A549 (cell line): ENCODE results near the gene SLC47A2. TPM values are rescaled to one million over a fixed set of nuclear protein-coding genes. Genes with fewer than 3 reads are reported as not detected.

Experiments used
- ATAC-seq, 2 experiments: fragments of 200-7000 bp in 1 of 2; fragments of >200 bp in 1 of 2; cut with Nextera tagmentation in 1 of 2; cut with Tn5 transposase in 1 of 2; 3 replicates each; pipeline versions ENCODE4 v1.8.0 to v1.9.1; 2018 to 2020; ENCODE audit warnings: mild to moderate bottlenecking in 1 of 2, moderate library complexity in 1 of 2
- CTCF ChIA-PET: fragments of 300-600 bp; sonication (Branson Sonifier 250); formaldehyde crosslinking; extraction: SDS; loops from one replicate; lab custom pipeline; 2021; ENCODE audit warnings: antibody characterized with exemption, inconsistent platforms; lab: Yijun Ruan, JAX
- POLR2A ChIA-PET: fragments of 350-600 bp; formaldehyde crosslinking; extraction: SDS; loops from one replicate; lab custom pipeline; 2021; ENCODE audit warnings: antibody characterized with exemption, inconsistent platforms; lab: Yijun Ruan, JAX
- DNase-seq, 2 experiments: peaks; one replicate each; pipeline versions ENCODE4 v3.0.0 to v3.0.0-alpha.2; 2011 to 2016; ENCODE audit warnings: low read depth in 1 of 2, low spot score in 1 of 2
- FAIRE-seq: peaks from 2 replicates; lab custom pipeline; 2011; peaks lifted over from hg19 to GRCh38; lab: Jason Lieb, UNC
- H3K27ac ChIP-seq, 2 experiments: fragments of >200 bp; sonication (Bioruptor Twin); formaldehyde crosslinking; 3 replicates each; pipeline ENCODE4 v1.5.1; 2016 to 2017
- H3K4me1 ChIP-seq: fragments of >200 bp; sonication (Bioruptor Twin); formaldehyde crosslinking; 3 replicates; pipeline ENCODE4 v1.6.1; 2016
- H3K4me2 ChIP-seq: fragments of >200 bp; sonication (Bioruptor Twin); formaldehyde crosslinking; 3 replicates; pipeline ENCODE4 v1.6.1; 2016
- H3K4me3 ChIP-seq: fragments of >200 bp; sonication (Bioruptor Twin); formaldehyde crosslinking; 3 replicates; pipeline ENCODE4 v1.5.1; 2016
- H3K9me3 ChIP-seq: fragments of >200 bp; sonication (Bioruptor Twin); formaldehyde crosslinking; 3 replicates; pipeline ENCODE4 v1.6.1; 2016
- ATOH8 ChIP-seq: fragments of 250-450 bp; sonication (Bioruptor Pico); IDR thresholded peaks from 2 replicates; pipeline ENCODE4 v1.5.0; 2020; ENCODE audit warnings: low read depth, mild to moderate bottlenecking, moderate library complexity
- BCL3 ChIP-seq: fragments of >200 bp; sonication (Bioruptor Twin); formaldehyde crosslinking; IDR thresholded peaks from 3 replicates; pipeline ENCODE4 v1.6.1; 2016
- CBX2 ChIP-seq: fragments of 200-600 bp; sonication (generic); IDR thresholded peaks from 2 replicates; pipeline ENCODE4 v1.6.1; 2016; ENCODE audit warnings: low read depth, mild to moderate bottlenecking, borderline replicate concordance
- CBX8 ChIP-seq: fragments of 200-600 bp; sonication (generic); IDR thresholded peaks from 2 replicates; pipeline ENCODE4 v1.6.1; 2016
- CHD2 ChIP-seq: fragments of 150-350 bp; IDR thresholded peaks from 2 replicates; pipeline ENCODE4 v1.6.1; 2014; ENCODE audit warnings: low read length; ENCODE audit not compliant: partially characterized antibody
- CHD4 ChIP-seq: fragments of 200-600 bp; sonication (generic); IDR thresholded peaks from 2 replicates; pipeline ENCODE4 v1.6.1; 2016; ENCODE audit warnings: antibody characterized with exemption, mild to moderate bottlenecking, borderline replicate concordance
- CTCF ChIP-seq: fragments of >200 bp; sonication (Bioruptor Twin); formaldehyde crosslinking; IDR thresholded peaks from 3 replicates; pipeline ENCODE4 v1.5.1; 2016
- EHMT2 ChIP-seq: fragments of 200-600 bp; sonication (generic); IDR thresholded peaks from 2 replicates; pipeline ENCODE4 v1.6.1; 2016; ENCODE audit warnings: antibody characterized with exemption, low read depth, mild to moderate bottlenecking, moderate library complexity
- ESRRA ChIP-seq: fragments of 150-350 bp; IDR thresholded peaks from 2 replicates; pipeline ENCODE4 v1.6.1; 2014; ENCODE audit warnings: mild to moderate bottlenecking, low read length, borderline replicate concordance
- FOSB ChIP-seq: fragments of 250-450 bp; sonication (Bioruptor Pico); IDR thresholded peaks from 2 replicates; pipeline ENCODE4 v1.5.0; 2020; ENCODE audit warnings: mild to moderate bottlenecking, moderate library complexity
- FOXS1 ChIP-seq: fragments of 250-450 bp; sonication (Bioruptor Pico); IDR thresholded peaks from 2 replicates; pipeline ENCODE4 v1.5.0; 2020; ENCODE audit warnings: mild to moderate bottlenecking, moderate library complexity
- HEYL ChIP-seq: fragments of 250-450 bp; sonication (Bioruptor Pico); IDR thresholded peaks from 2 replicates; pipeline ENCODE4 v1.8.0; 2021; ENCODE audit warnings: mild to moderate bottlenecking, moderate library complexity
- HMGXB4 ChIP-seq: fragments of 250-450 bp; sonication (Bioruptor Pico); IDR thresholded peaks from 2 replicates; pipeline ENCODE4 v1.5.0; 2021; ENCODE audit warnings: mild to moderate bottlenecking, moderate library complexity, borderline replicate concordance
- HOXA7 ChIP-seq: fragments of 250-450 bp; sonication (Bioruptor Pico); IDR thresholded peaks from 2 replicates; pipeline ENCODE4 v1.5.0; 2020; ENCODE audit warnings: mild to moderate bottlenecking, moderate library complexity
- HOXB13 ChIP-seq: fragments of 250-450 bp; sonication (Bioruptor Pico); IDR thresholded peaks from 2 replicates; pipeline ENCODE4 v1.5.0; 2020; ENCODE audit warnings: low read depth, mild to moderate bottlenecking, moderate library complexity
- KDM5A ChIP-seq: fragments of 200-600 bp; sonication (generic); IDR thresholded peaks from 2 replicates; pipeline ENCODE4 v1.6.1; 2016; ENCODE audit warnings: antibody characterized with exemption, mild to moderate bottlenecking
- MAFK ChIP-seq: fragments of 450-650 bp; IDR thresholded peaks from 2 replicates; pipeline ENCODE4 v1.6.1; 2014; ENCODE audit not compliant: partially characterized antibody
- MYC ChIP-seq: IDR thresholded peaks from 2 replicates; pipeline ENCODE4 v1.6.1; 2012; ENCODE audit warnings: mild to moderate bottlenecking, inconsistent platforms, low read length, improper control_type of control experiment, borderline replicate concordance
- NFE2L2 ChIP-seq: fragments of 150-350 bp; conservative IDR thresholded peaks from 2 replicates; pipeline ENCODE4 v1.6.1; 2014; ENCODE audit warnings: low read length
- NPAS2 ChIP-seq: fragments of 250-450 bp; sonication (Bioruptor Pico); IDR thresholded peaks from 2 replicates; pipeline ENCODE4 v1.8.0; 2022; ENCODE audit warnings: mild to moderate bottlenecking, moderate library complexity, borderline replicate concordance
- NR3C1 ChIP-seq: fragments of >200 bp; sonication (Bioruptor Twin); formaldehyde crosslinking; IDR thresholded peaks from 3 replicates; pipeline ENCODE4 v1.6.1; 2017
- PHF8 ChIP-seq: fragments of 200-600 bp; sonication (generic); IDR thresholded peaks from 2 replicates; pipeline ENCODE4 v1.6.1; 2016; ENCODE audit warnings: low read depth, mild to moderate bottlenecking, antibody characterized with exemption, moderate library complexity, borderline replicate concordance
- POLR2A ChIP-seq: IDR thresholded peaks from 2 replicates; pipeline ENCODE4 v1.6.1; 2012; ENCODE audit warnings: mild to moderate bottlenecking, low read length
- POLR2AphosphoS2 ChIP-seq: conservative IDR thresholded peaks from 2 replicates; pipeline ENCODE4 v1.6.1; 2012; ENCODE audit warnings: low read length, improper control_type of control experiment, inconsistent platforms
- RARB ChIP-seq: fragments of 250-450 bp; sonication (Bioruptor Pico); IDR thresholded peaks from 2 replicates; pipeline ENCODE4 v1.8.0; 2021; ENCODE audit warnings: mild to moderate bottlenecking, moderate library complexity
- REST ChIP-seq: fragments of 200-600 bp; sonication (generic); IDR thresholded peaks from 2 replicates; pipeline ENCODE4 v1.6.1; 2016; ENCODE audit warnings: antibody characterized with exemption, mild to moderate bottlenecking, moderate library complexity
- RFX5 ChIP-seq: fragments of 450-650 bp; IDR thresholded peaks from 2 replicates; pipeline ENCODE4 v1.7.1; 2014; ENCODE audit warnings: antibody characterized with exemption, mild to moderate bottlenecking, moderate library complexity
- RNF2 ChIP-seq: fragments of 200-600 bp; sonication (generic); IDR thresholded peaks from 2 replicates; pipeline ENCODE4 v1.6.1; 2016; ENCODE audit warnings: low read depth, mild to moderate bottlenecking, antibody characterized with exemption, moderate library complexity, borderline replicate concordance
- USF2 ChIP-seq: fragments of 450-650 bp; IDR thresholded peaks from 2 replicates; pipeline ENCODE4 v1.6.1; 2014; ENCODE audit warnings: antibody characterized with exemption
- ZFP36 ChIP-seq: fragments of 450-650 bp; IDR thresholded peaks from 2 replicates; pipeline ENCODE4 v1.6.1; 2014; ENCODE audit warnings: borderline replicate concordance; ENCODE audit not compliant: partially characterized antibody
- ZNF302 ChIP-seq: fragments of 250-450 bp; sonication (Bioruptor Pico); IDR thresholded peaks from 2 replicates; pipeline ENCODE4 v1.9.0; 2021; ENCODE audit warnings: inconsistent platforms, mild to moderate bottlenecking, moderate library complexity
- WGBS: methylation state at CpG from one replicate; pipeline ENCODE4 v1.1.6; 2017; ENCODE audit errors: missing lambda C conversion rate; 5-methylcytosine and 5-hydroxymethylcytosine counted together
- polyA plus RNA-seq, 4 experiments: library from polyadenylated mRNA; depleted of rRNA in 3 of 4; stranded (reverse); fragments of >200 nt; fragmentation: RNase III in 1 of 4; extraction: RNeasy Plus Mini Kit Qiagen cat#74134 plus additional on column Dnase treatment in 1 of 4; gene quantifications; 2 replicates in 3 of 4; 3 replicates in 1 of 4; pipeline ENCODE4 v1.2.3, GENCODE V29; 2011 to 2017

Gene SLC47A2
- polyA plus RNA-seq, 2 of the 4 experiments (the other 2 are of a cell fraction), result 0.13 to 0.27 TPM

GRCh38 chr17:19746517-19746916 lies 30.1 kb upstream of the SLC47A2 start:
- Histone ChIP-seq H3K4me3 (peak overlapping the region; percentile 53), H3K4me2 (peak overlapping the region; percentile 90), H3K27ac (peak overlapping the region; percentile 98 to 100), H3K4me1 (peaks cover 93% of the 10 kb centered on the region), H3K9me3 (no peaks in the 10 kb centered on the region)
- ATAC-seq, result no peak
- FAIRE-seq, result peak; percentile 93
- 32% methylated on average over 20 of the region's 20 CpGs for WGBS
- CTCF ChIA-PET, result interaction anchor here (0.7 to 20.1 kb wide), 10 partner anchors 15 to 383 kb away, joined by 3 to 681 read pairs (median 12); partner anchors contain the start of gene ALDH3A2
- POLR2A ChIA-PET, result interaction anchor here (0.6 to 7.8 kb wide), 4 partner anchors 14 to 99 kb away, joined by 3 to 98 read pairs (median 13); partner anchors contain the start of gene ALDH3A2
- peak in 1 of 2 experiments; percentile 71 for DNase-seq
- peak; percentile 52; the same call in 1 of the 2 replicates for TF ChIP-seq ATOH8 (CRISPR knock-in tag)
- TF ChIP-seq MYC, result no peak; the same call in 1 of the 2 replicates
- no peak for TF ChIP-seq CBX2
- 0 out of 2 replicates have a peak, but pooled peaks have one; percentile 43 for TF ChIP-seq FOSB
- peak; percentile 41 for TF ChIP-seq POLR2AphosphoS2
- TF ChIP-seq USF2, result no peak
- TF ChIP-seq FOXS1 (CRISPR knock-in tag), result no peak
- TF ChIP-seq ESRRA, result no peak
- TF ChIP-seq EHMT2, result no peak
- TF ChIP-seq BCL3, result no peak
- no peak for TF ChIP-seq ZNF302 (CRISPR knock-in tag)
- TF ChIP-seq HEYL (CRISPR knock-in tag), result no peak
- TF ChIP-seq CHD2, result no peak
- TF ChIP-seq HOXB13 (CRISPR knock-in tag), result no peak
- TF ChIP-seq KDM5A, result no peak
- TF ChIP-seq POLR2A, result peak; percentile 98
- TF ChIP-seq HOXA7 (CRISPR knock-in tag), result peak; percentile 65
- TF ChIP-seq ZFP36, result no peak
- TF ChIP-seq NPAS2 (CRISPR knock-in tag), result 0 out of 2 replicates have a peak, but pooled peaks have one; percentile 31
- TF ChIP-seq NR3C1, result no peak
- TF ChIP-seq CTCF, result no peak
- no peak for TF ChIP-seq CBX8
- TF ChIP-seq RNF2, result no peak
- no peak for TF ChIP-seq RFX5
- TF ChIP-seq NFE2L2, result no peak
- no peak for TF ChIP-seq PHF8
- TF ChIP-seq CHD4, result no peak
- TF ChIP-seq RARB (CRISPR knock-in tag), result peak; percentile 78
- no peak for TF ChIP-seq REST
- no peak for TF ChIP-seq MAFK
- no peak for TF ChIP-seq HMGXB4 (CRISPR knock-in tag)
